Panc1 (cell line): ENCODE results near the gene SYNM. TPM values are rescaled to one million over a fixed set of nuclear protein-coding genes. Genes with fewer than 3 reads are reported as not detected.

Source experiments
- ATAC-seq: fragments of 200-7000 bp; cut with Tn5 transposase; 2 replicates; pipeline ENCODE4 v1.9.1; 2020; ENCODE audit warnings: mild to moderate bottlenecking, moderate library complexity
- BruUV-seq: library from RNA; stranded (reverse); fragments of 400-500 nt; replicated peaks from 2 replicates; lab custom pipeline; 2021; lab: Mats Ljungman, UMichigan
- CTCF ChIA-PET: fragments of 300-600 bp; sonication (Branson Sonifier 250); formaldehyde crosslinking; loops from one replicate; lab custom pipeline; 2022; ENCODE audit warnings: antibody characterized with exemption; lab: Charles Lee
- POLR2A ChIA-PET: fragments of 300-600 bp; sonication (Branson Sonifier 250); formaldehyde crosslinking; loops from one replicate; lab custom pipeline; 2022; ENCODE audit warnings: antibody characterized with exemption; lab: Charles Lee
- DNase-seq: peaks from one replicate; pipeline ENCODE4 v3.0.0-alpha.2; 2010; ENCODE audit warnings: low read depth, low spot score
- H3K27ac ChIP-seq: 2 replicates; pipeline ENCODE4 v1.5.1; 2011; ENCODE audit warnings: mild to moderate bottlenecking, low read length, inconsistent platforms
- H3K27me3 ChIP-seq: fragments of 200-500 bp; sonication (Bioruptor generic); 2 replicates; pipeline ENCODE4 v1.6.0; 2014; ENCODE audit warnings: low read length, inconsistent platforms; ENCODE audit not compliant: control insufficient read depth, insufficient read depth
- H3K36me3 ChIP-seq: fragments of 200-500 bp; sonication (Bioruptor generic); 2 replicates; pipeline ENCODE4 v1.5.1; 2014; ENCODE audit warnings: inconsistent platforms, mild to moderate bottlenecking, low read length, moderate library complexity; ENCODE audit not compliant: control insufficient read depth, insufficient read depth
- H3K4me1 ChIP-seq: 2 replicates; pipeline ENCODE4 v1.5.1; 2011; ENCODE audit warnings: inconsistent platforms, mild to moderate bottlenecking, low read length, moderate library complexity; ENCODE audit not compliant: control insufficient read depth, insufficient read depth
- H3K4me3 ChIP-seq, 2 experiments: 2 replicates each; pipeline ENCODE4 v1.5.1; 2011 to 2012; ENCODE audit warnings: low read depth in 2 of 2, low read length in 2 of 2, mild to moderate bottlenecking in 2 of 2, inconsistent platforms in 1 of 2, moderate library complexity in 1 of 2
- H3K9me3 ChIP-seq: fragments of 200-500 bp; sonication (Bioruptor generic); 2 replicates; pipeline ENCODE4 v1.5.1; 2014; ENCODE audit warnings: low read depth, mild to moderate bottlenecking, inconsistent platforms, low read length, moderate library complexity; ENCODE audit not compliant: control insufficient read depth, insufficient read depth
- POLR2AphosphoS5 ChIP-seq: IDR thresholded peaks from 2 replicates; pipeline ENCODE4 v1.6.1; 2012; ENCODE audit warnings: mild to moderate bottlenecking, low read depth, low read length, moderate library complexity
- SIN3A ChIP-seq: IDR thresholded peaks from 2 replicates; pipeline ENCODE4 v1.6.1; 2012; ENCODE audit warnings: low read depth, mild to moderate bottlenecking, low read length, moderate library complexity, borderline replicate concordance; ENCODE audit not compliant: insufficient read depth
- TCF7L2 ChIP-seq: IDR thresholded peaks from 2 replicates; pipeline ENCODE4 v1.6.1; 2011; ENCODE audit warnings: mild to moderate bottlenecking, low read depth, low read length, inconsistent platforms
- in situ Hi-C: cut with HindIII; loops from 2 replicates; pipeline ENCODE4 v1.10.0; 2016; ENCODE audit warnings: low sequenced_read_pairs, low pct_unique_long_range_greater_than_20kb
- intact Hi-C: fragments of 100-400 bp; cut with micrococcal nuclease; formaldehyde crosslinking; loops from one replicate; pipeline ENCODE4 v1.10.0; 2022; ENCODE audit not compliant: unreplicated experiment
- total RNA-seq: library from RNA; stranded (reverse); gene quantifications from one replicate; pipeline ENCODE4 v1.2.1, GENCODE V29; 2021; ENCODE audit not compliant: unreplicated experiment
- TF ChIP-seq, protein P1 (sequence below): fragments of 450-650 bp; IDR thresholded peaks from 2 replicates; pipeline ENCODE4 v1.5.1; 2017; ENCODE audit warnings: mild to moderate bottlenecking
- TF ChIP-seq, protein P2 (sequence below), 2 experiments: IDR thresholded peaks; 2 replicates each; pipeline ENCODE4 v1.6.1; 2011 to 2012; ENCODE audit warnings: low read depth in 2 of 2, control low read depth in 1 of 2, low read length in 1 of 2, mild to moderate bottlenecking in 1 of 2, moderate library complexity in 1 of 2; ENCODE audit not compliant: insufficient read depth in 1 of 2

Gene SYNM
- total RNA-seq, 1 experiment from 2014 or later = 38.9 TPM

DNA sequence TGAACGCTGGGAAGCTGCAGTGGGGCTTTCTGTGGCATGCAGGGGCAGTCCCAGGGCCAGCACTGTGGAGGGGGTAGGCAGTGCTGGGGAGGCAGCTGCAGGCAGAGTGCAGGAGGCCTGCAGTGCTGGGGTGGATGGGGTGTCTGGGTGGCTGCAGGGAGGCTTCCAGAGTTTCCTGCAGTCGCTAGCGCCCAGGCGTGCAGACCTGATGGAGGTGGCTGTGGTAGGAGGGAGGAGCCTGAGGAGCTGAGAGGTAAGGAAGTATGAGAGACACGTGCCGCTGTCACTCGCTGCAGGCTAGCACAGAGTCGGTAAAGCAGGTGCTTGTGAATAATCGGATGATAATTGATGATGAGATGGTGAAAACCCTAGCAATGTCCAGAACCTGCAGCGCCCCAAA, 16.3 kb downstream of the SYNM start:
- ATAC-seq (no peak), DNase-seq (no peak)
- in situ Hi-C loops (no loop called here), intact Hi-C loops (no loop called here)
- ChIA-PET POLR2A (no interaction called here), CTCF (no interaction called here)
- no peak overlapping the region for H3K27ac ChIP-seq
- TSS peak; percentile 14 for BruUV-seq
- H3K4me1 ChIP-seq = peaks cover 38% of the 10 kb centered on the region
- no peaks in the 10 kb centered on the region for H3K9me3 ChIP-seq
- H3K27me3 ChIP-seq = no peaks in the 10 kb centered on the region
- TF ChIP-seq, protein P1, sequence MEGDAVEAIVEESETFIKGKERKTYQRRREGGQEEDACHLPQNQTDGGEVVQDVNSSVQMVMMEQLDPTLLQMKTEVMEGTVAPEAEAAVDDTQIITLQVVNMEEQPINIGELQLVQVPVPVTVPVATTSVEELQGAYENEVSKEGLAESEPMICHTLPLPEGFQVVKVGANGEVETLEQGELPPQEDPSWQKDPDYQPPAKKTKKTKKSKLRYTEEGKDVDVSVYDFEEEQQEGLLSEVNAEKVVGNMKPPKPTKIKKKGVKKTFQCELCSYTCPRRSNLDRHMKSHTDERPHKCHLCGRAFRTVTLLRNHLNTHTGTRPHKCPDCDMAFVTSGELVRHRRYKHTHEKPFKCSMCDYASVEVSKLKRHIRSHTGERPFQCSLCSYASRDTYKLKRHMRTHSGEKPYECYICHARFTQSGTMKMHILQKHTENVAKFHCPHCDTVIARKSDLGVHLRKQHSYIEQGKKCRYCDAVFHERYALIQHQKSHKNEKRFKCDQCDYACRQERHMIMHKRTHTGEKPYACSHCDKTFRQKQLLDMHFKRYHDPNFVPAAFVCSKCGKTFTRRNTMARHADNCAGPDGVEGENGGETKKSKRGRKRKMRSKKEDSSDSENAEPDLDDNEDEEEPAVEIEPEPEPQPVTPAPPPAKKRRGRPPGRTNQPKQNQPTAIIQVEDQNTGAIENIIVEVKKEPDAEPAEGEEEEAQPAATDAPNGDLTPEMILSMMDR = no peak
- TF ChIP-seq TCF7L2 (no peak), SIN3A (no peak), POLR2AphosphoS5 (no peak)
- TF ChIP-seq, protein P2, sequence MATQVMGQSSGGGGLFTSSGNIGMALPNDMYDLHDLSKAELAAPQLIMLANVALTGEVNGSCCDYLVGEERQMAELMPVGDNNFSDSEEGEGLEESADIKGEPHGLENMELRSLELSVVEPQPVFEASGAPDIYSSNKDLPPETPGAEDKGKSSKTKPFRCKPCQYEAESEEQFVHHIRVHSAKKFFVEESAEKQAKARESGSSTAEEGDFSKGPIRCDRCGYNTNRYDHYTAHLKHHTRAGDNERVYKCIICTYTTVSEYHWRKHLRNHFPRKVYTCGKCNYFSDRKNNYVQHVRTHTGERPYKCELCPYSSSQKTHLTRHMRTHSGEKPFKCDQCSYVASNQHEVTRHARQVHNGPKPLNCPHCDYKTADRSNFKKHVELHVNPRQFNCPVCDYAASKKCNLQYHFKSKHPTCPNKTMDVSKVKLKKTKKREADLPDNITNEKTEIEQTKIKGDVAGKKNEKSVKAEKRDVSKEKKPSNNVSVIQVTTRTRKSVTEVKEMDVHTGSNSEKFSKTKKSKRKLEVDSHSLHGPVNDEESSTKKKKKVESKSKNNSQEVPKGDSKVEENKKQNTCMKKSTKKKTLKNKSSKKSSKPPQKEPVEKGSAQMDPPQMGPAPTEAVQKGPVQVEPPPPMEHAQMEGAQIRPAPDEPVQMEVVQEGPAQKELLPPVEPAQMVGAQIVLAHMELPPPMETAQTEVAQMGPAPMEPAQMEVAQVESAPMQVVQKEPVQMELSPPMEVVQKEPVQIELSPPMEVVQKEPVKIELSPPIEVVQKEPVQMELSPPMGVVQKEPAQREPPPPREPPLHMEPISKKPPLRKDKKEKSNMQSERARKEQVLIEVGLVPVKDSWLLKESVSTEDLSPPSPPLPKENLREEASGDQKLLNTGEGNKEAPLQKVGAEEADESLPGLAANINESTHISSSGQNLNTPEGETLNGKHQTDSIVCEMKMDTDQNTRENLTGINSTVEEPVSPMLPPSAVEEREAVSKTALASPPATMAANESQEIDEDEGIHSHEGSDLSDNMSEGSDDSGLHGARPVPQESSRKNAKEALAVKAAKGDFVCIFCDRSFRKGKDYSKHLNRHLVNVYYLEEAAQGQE (IDR thresholded peaks at IDR 0.05; ENCODE audit: insufficient read depth in 1 of 2, low read depth in 2 of 2, low read length in 1 of 2) = no peak
- H3K36me3 ChIP-seq = no peaks in the 10 kb centered on the region
- H3K4me3 ChIP-seq = no peak overlapping the region

DNA sequence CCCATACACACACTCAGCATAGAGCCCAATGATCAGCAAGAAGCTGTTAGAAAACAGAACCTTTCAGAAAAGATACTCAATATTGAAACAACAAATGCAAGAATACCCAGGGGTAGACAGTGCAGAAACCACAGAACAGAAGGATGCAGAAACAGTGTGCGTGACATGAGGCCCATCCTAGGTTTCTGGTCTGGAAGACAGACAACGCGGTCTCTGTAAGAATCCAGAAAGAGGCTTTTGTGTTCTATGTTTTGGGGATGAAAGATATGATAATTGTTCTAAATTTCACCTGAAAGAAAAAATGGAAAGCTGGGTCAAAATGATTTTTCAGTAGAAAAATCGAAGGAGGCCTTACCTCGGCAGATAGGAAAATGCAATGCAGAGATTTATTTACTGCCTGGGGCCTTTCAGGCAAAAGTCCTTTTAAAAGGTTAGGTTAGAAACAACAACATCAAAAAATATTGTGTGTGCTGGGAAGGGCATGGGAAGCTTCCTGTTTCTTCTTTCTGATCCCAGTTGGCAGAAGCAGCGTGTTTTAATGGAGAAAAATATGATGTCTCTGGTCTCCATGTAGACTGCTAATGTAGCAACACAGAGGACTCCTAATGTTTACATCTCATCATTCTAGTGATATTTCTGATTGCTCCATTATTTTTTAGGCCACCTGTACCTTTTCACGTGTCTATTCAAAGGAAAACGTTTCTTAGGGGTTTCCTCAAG, 17.0 kb downstream of the SYNM start:
- H3K27ac ChIP-seq = peak overlapping the region; percentile 92
- CTCF ChIA-PET = no interaction called here
- ATAC-seq = no peak
- no TSS peak for BruUV-seq
- H3K27me3 ChIP-seq = no peaks in the 10 kb centered on the region
- no peaks in the 10 kb centered on the region; the same call in 1 of the 2 replicates for H3K36me3 ChIP-seq
- H3K4me1 ChIP-seq = peaks cover 38% of the 10 kb centered on the region
- in situ Hi-C loops (no loop called here), intact Hi-C loops (no loop called here)
- no peak for DNase-seq
- no peaks in the 10 kb centered on the region for H3K9me3 ChIP-seq
- H3K4me3 ChIP-seq = no peak overlapping the region
- TF ChIP-seq, protein P2 (IDR thresholded peaks at IDR 0.05; ENCODE audit: insufficient read depth in 1 of 2, low read depth in 2 of 2, low read length in 1 of 2) = no peak
- TF ChIP-seq SIN3A (no peak), POLR2AphosphoS5 (no peak), TCF7L2 (no peak)
- TF ChIP-seq, protein P1 = no peak
- POLR2A ChIA-PET = no interaction called here
